Measurements from ENCODE around the gene LTBP1.

LTBP1 gene

DNA sequence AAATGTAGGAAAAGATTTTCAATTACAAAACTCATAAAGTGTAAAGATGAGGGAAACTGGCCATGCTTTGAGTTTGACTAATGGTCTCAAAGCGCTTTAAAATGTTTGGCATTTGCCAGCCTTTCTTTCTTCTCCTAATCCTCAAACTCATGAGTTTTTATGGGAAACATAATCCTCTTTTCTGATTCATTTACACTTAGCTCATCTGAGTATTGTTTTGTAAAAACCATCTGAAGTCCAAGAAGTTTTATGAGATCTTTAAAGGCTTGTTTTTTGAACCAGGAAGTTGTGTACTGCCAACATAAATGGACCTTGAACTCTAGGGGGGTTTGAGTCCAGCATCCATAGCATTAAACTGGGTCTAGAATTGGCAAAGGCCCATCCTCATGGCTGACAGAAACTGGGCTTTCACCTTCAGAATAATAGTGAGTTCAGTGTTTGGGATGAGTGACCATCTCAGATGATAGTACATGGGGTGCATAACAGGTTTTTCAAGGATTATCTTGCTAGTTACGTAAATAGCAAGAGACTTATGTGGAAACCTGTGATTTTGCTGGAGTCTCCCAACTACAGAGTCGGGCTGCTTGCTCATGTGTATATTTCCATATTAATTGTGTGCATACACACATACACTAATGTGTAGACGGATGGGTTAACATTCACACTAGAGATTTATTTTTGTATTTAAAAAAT is 3.8 kb upstream of the LTBP1 start:
- Histone ChIP-seq H3K4me2 (no peak overlapping the region), H3K4me3 (no peak overlapping the region), H4K20me1 (no peaks in the 10 kb centered on the region), H3K36me3 (no peaks in the 10 kb centered on the region), H3K9me3 (no peaks in the 10 kb centered on the region), H3K27me3 (peaks cover 6% of the 10 kb centered on the region), H3K27ac (no peak overlapping the region), H3K9ac (no peak overlapping the region), H3K4me1 (0 out of 2 replicates have a peak, but pooled peaks cover 1% of the 10 kb centered on the region)
- no peak for TF ChIP-seq Cebpa-rat (IDR thresholded peaks at IDR 0.05)

DNA sequence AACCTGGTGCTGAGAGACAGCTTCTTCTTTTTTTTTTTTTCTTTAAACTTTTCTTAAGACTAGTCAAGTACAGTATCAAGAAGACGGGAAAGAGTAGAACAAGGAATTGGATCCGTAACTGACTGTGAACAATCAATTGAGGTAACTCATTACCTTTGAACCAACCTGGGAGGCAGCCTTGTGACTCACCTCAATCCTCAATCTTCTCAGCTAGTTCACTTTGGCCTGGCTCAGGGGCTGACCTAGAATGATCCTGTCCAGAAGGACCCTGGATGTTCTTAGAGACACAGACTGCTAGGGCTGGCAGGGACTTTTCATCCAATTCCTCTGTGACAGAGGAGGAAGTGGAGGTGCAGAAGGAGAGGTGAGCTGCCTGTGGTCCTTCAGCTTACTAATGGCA is 1.5 kb upstream of the LTBP1 start:
- Histone ChIP-seq H3K9me3 (no peaks in the 10 kb centered on the region), H3K4me2 (no peak overlapping the region), H4K20me1 (no peaks in the 10 kb centered on the region), H3K9ac (no peak overlapping the region), H3K27ac (no peak overlapping the region), H3K27me3 (peaks cover 11% of the 10 kb centered on the region), H3K4me1 (0 out of 2 replicates have a peak, but pooled peaks cover 6% of the 10 kb centered on the region), H3K36me3 (no peaks in the 10 kb centered on the region), H3K4me3 (no peak overlapping the region)
- no peak for TF ChIP-seq Cebpa-rat (IDR thresholded peaks at IDR 0.05)

- peak overlapping the region; percentile 89 for H3K4me3 ChIP-seq
- H3K4me1 ChIP-seq, result peaks cover 24% of the 10 kb centered on the region
- no peaks in the 10 kb centered on the region for H4K20me1 ChIP-seq
- H3K9ac ChIP-seq, result peak overlapping the region; percentile 78
- peak overlapping the region; percentile 90 for H3K4me2 ChIP-seq
- peaks cover 11% of the 10 kb centered on the region for H3K27me3 ChIP-seq
- TF ChIP-seq Cebpa-rat (IDR thresholded peaks at IDR 0.05), result no peak
- no peaks in the 10 kb centered on the region for H3K9me3 ChIP-seq
- H3K36me3 ChIP-seq, result no peaks in the 10 kb centered on the region
- peak overlapping the region; percentile 74 for H3K27ac ChIP-seq
Measured at GRCh38 chr2:32947076-32947483, 327 bp downstream of the LTBP1 start.

GRCh38 chr2:32947484-32948143 is 861 bp downstream of the LTBP1 start:
- Histone ChIP-seq H3K27me3 (peaks cover 11% of the 10 kb centered on the region), H3K4me2 (peak overlapping the region; percentile 90), H3K4me3 (peak overlapping the region; percentile 89), H4K20me1 (no peaks in the 10 kb centered on the region), H3K36me3 (no peaks in the 10 kb centered on the region), H3K4me1 (peaks cover 29% of the 10 kb centered on the region), H3K27ac (peak overlapping the region; percentile 74), H3K9ac (peak overlapping the region; percentile 78), H3K9me3 (no peaks in the 10 kb centered on the region)
- TF ChIP-seq Cebpa-rat (IDR thresholded peaks at IDR 0.05), result no peak

GRCh38 chr2:32948266-32948665 is 1.5 kb downstream of the LTBP1 start:
- H3K9ac ChIP-seq, result no peak overlapping the region
- H4K20me1 ChIP-seq, result no peaks in the 10 kb centered on the region
- H3K4me3 ChIP-seq, result peak overlapping the region; percentile 89
- H3K4me1 ChIP-seq, result peaks cover 32% of the 10 kb centered on the region
- H3K4me2 ChIP-seq, result peak overlapping the region; percentile 90
- H3K9me3 ChIP-seq, result no peaks in the 10 kb centered on the region
- H3K27me3 ChIP-seq, result peaks cover 11% of the 10 kb centered on the region
- no peaks in the 10 kb centered on the region for H3K36me3 ChIP-seq
- no peak for TF ChIP-seq Cebpa-rat (IDR thresholded peaks at IDR 0.05)
- H3K27ac ChIP-seq, result no peak overlapping the region

- H3K36me3 ChIP-seq, result no peaks in the 10 kb centered on the region
- no peaks in the 10 kb centered on the region for H3K9me3 ChIP-seq
- no peak overlapping the region for H3K4me2 ChIP-seq
- no peak overlapping the region for H3K27ac ChIP-seq
- no peak overlapping the region for H3K4me3 ChIP-seq
- no peak overlapping the region for H3K9ac ChIP-seq
- H3K27me3 ChIP-seq, result peaks cover 11% of the 10 kb centered on the region
- H4K20me1 ChIP-seq, result no peaks in the 10 kb centered on the region
- peaks cover 32% of the 10 kb centered on the region for H3K4me1 ChIP-seq
- no peak for TF ChIP-seq Cebpa-rat (IDR thresholded peaks at IDR 0.05)
Measured at GRCh38 chr2:32949260-32949659, 2.5 kb downstream of the LTBP1 start.

- peaks cover 11% of the 10 kb centered on the region for H3K27me3 ChIP-seq
- peak overlapping the region; percentile 69 for H3K4me2 ChIP-seq
- no peak overlapping the region for H3K4me3 ChIP-seq
- H3K36me3 ChIP-seq, result no peaks in the 10 kb centered on the region
- no peak for TF ChIP-seq Cebpa-rat (IDR thresholded peaks at IDR 0.05)
- H4K20me1 ChIP-seq, result no peaks in the 10 kb centered on the region
- no peak overlapping the region for H3K9ac ChIP-seq
- no peaks in the 10 kb centered on the region for H3K9me3 ChIP-seq
- H3K4me1 ChIP-seq, result peaks cover 32% of the 10 kb centered on the region
- H3K27ac ChIP-seq, result 0 out of 2 replicates have a peak overlapping the region, but pooled peaks have one; percentile 14
Measured at GRCh38 chr2:32951672-32952071, 4.9 kb downstream of the LTBP1 start.

DNA sequence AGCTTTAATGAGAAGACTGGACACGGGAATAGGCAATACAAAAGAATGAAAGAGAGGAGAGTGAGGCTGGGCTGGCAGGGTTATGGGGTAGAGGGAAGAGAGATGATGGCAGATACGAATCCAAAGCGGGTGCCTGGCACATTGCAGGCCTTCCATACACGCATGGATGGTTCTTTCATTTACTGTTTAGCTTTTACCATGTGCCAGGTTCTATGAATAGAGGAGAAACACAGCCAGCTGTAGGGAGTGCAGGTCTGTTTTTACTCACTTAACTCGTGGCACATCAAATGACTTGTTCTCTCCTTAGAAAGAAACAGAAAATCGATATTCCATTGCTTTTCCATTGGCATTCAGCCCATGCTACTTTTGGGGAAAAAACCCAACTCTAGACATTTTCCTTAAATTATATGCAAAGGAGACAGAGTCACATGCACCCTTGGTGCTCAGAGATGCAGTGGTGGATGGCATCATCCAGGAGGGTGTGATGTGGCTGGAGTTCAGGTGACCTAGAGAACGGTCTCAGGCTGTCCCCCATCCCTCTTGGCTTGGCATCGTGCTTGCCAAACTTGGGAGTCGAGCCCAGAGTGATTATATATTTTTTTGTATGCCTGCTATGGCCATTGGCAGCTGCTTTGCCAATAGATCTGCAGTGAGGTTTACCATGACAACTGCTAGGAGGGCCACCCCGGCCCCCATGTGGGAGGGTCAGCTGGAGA is 6.2 kb downstream of the LTBP1 start:
- Histone ChIP-seq H3K27ac (no peak overlapping the region), H3K36me3 (no peaks in the 10 kb centered on the region), H3K4me1 (peaks cover 30% of the 10 kb centered on the region), H3K9ac (no peak overlapping the region), H4K20me1 (no peaks in the 10 kb centered on the region), H3K4me3 (no peak overlapping the region), H3K4me2 (no peak overlapping the region), H3K27me3 (peaks cover 5% of the 10 kb centered on the region), H3K9me3 (no peaks in the 10 kb centered on the region)
- no peak for TF ChIP-seq Cebpa-rat (IDR thresholded peaks at IDR 0.05)

DNA sequence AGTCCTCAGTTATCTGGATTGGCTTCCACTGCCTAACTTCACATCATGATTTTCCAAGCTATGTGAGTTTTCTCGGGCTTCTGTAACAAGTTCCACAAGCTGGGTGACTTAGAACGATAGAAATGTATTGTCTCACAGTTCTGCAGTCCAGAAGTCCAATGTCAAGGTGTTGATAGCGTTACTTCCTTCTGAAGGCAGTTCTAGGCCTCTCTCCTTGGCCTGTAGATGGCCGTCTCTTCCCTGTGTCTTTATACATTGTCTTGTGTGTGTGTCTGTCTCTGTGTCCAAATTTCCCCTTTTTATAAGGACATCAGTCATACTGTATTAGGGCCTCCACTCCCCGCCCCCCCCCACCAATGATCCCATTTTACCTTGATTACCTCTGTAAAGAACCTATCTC is 7.5 kb downstream of the LTBP1 start:
- H3K9ac ChIP-seq, result no peak overlapping the region

GRCh38 chr2:32958821-32959220 is 12.1 kb downstream of the LTBP1 start:
- Histone ChIP-seq H3K27me3 (no peaks in the 10 kb centered on the region), H3K4me2 (no peak overlapping the region), H3K27ac (no peak overlapping the region), H3K4me1 (peaks cover 9% of the 10 kb centered on the region), H4K20me1 (no peaks in the 10 kb centered on the region), H3K36me3 (no peaks in the 10 kb centered on the region), H3K9ac (no peak overlapping the region), H3K9me3 (no peaks in the 10 kb centered on the region), H3K4me3 (no peak overlapping the region)
- TF ChIP-seq Cebpa-rat (IDR thresholded peaks at IDR 0.05), result no peak

More for the DNA sequence above, 7.5 kb downstream of the LTBP1 start:
- no peak overlapping the region for H3K4me3 ChIP-seq
- peaks cover 25% of the 10 kb centered on the region for H3K4me1 ChIP-seq
- H3K27ac ChIP-seq, result no peak overlapping the region
- H3K4me2 ChIP-seq, result no peak overlapping the region
- no peaks in the 10 kb centered on the region for H3K9me3 ChIP-seq
- H3K27me3 ChIP-seq, result no peaks in the 10 kb centered on the region
- no peaks in the 10 kb centered on the region for H4K20me1 ChIP-seq
- no peaks in the 10 kb centered on the region for H3K36me3 ChIP-seq
- no peak for TF ChIP-seq Cebpa-rat (IDR thresholded peaks at IDR 0.05)

All from BLaER1 (cell line).